Neural progenitor cell (in vitro differentiated cells): ENCODE results near the gene SPTLC3.

Experiments
- EZH2 ChIP-seq: fragments of 200-600 bp; sonication (generic); IDR thresholded peaks from 2 replicates; pipeline ENCODE4 v1.6.1; 2017; ENCODE audit warnings: antibody characterized with exemption, mild to moderate bottlenecking, moderate library complexity
- EZH2phosphoT487 ChIP-seq: fragments of 200-600 bp; sonication (generic); IDR thresholded peaks from 2 replicates; pipeline ENCODE4 v1.6.1; 2017; ENCODE audit warnings: antibody characterized with exemption
- TF ChIP-seq, protein P1 (sequence below): fragments of 200-600 bp; sonication (generic); IDR thresholded peaks from 2 replicates; pipeline ENCODE4 v1.5.1; 2017; ENCODE audit warnings: antibody characterized with exemption, mild to moderate bottlenecking

DNA sequence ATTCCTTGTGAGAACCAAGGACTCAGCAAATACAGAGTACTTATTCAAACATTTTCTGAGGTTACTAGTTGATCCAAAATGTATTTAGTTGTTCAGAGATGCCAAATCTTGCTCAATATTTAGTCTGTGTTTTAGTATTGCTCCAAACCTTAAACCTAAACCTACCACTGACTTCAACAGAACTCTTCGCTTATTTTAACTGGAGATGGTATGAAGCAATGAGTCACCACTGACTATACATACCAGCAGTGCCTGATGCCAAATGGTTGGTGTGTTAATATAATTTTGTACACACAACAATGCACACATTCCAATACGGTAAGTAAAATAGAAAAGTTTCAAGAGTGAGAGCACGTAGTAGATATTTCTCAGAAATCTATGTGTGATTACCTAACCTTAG, 1.9 kb upstream of the SPTLC3 start:
- TF ChIP-seq, protein P1, sequence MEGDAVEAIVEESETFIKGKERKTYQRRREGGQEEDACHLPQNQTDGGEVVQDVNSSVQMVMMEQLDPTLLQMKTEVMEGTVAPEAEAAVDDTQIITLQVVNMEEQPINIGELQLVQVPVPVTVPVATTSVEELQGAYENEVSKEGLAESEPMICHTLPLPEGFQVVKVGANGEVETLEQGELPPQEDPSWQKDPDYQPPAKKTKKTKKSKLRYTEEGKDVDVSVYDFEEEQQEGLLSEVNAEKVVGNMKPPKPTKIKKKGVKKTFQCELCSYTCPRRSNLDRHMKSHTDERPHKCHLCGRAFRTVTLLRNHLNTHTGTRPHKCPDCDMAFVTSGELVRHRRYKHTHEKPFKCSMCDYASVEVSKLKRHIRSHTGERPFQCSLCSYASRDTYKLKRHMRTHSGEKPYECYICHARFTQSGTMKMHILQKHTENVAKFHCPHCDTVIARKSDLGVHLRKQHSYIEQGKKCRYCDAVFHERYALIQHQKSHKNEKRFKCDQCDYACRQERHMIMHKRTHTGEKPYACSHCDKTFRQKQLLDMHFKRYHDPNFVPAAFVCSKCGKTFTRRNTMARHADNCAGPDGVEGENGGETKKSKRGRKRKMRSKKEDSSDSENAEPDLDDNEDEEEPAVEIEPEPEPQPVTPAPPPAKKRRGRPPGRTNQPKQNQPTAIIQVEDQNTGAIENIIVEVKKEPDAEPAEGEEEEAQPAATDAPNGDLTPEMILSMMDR = no peak
- TF ChIP-seq EZH2phosphoT487 (no peak), EZH2 (no peak)
